C4-2B (cell line): ENCODE data around the gene TSPAN9.

Experiments
- H3K27ac ChIP-seq: fragments of 450-650 bp; 2 replicates; pipeline ENCODE4 v1.5.1; 2017
- ZFX ChIP-seq: fragments of 450-650 bp; IDR thresholded peaks from 2 replicates; pipeline ENCODE4 v1.6.1; 2017
- TF ChIP-seq, protein P1 (sequence below): fragments of 450-650 bp; conservative IDR thresholded peaks from 2 replicates; pipeline ENCODE4 v1.5.1; 2017; ENCODE audit warnings: mild to moderate bottlenecking

TSPAN9 gene

DNA sequence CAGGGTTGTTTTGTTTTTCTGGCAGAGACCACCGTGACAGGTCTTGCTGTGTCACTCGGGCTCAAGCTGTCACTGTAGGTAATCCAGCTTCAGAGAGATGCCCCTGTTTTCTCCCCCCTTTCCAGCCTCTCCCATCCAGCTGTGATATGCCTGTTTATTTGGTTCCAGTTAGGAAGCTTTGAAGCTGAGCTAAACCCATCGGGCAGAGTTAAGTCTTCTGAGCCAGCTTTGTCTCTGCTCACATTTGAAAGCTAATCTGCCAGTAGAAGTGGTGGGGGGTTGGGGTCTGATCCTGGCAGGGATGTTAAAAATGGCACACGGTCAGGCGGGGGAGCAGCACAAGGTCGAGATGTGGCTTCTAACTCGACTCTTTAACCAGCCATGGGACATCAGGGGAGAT is 130.0 kb downstream of the TSPAN9 start:
- TF ChIP-seq, protein P1, sequence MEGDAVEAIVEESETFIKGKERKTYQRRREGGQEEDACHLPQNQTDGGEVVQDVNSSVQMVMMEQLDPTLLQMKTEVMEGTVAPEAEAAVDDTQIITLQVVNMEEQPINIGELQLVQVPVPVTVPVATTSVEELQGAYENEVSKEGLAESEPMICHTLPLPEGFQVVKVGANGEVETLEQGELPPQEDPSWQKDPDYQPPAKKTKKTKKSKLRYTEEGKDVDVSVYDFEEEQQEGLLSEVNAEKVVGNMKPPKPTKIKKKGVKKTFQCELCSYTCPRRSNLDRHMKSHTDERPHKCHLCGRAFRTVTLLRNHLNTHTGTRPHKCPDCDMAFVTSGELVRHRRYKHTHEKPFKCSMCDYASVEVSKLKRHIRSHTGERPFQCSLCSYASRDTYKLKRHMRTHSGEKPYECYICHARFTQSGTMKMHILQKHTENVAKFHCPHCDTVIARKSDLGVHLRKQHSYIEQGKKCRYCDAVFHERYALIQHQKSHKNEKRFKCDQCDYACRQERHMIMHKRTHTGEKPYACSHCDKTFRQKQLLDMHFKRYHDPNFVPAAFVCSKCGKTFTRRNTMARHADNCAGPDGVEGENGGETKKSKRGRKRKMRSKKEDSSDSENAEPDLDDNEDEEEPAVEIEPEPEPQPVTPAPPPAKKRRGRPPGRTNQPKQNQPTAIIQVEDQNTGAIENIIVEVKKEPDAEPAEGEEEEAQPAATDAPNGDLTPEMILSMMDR: no peak
- no peak for TF ChIP-seq ZFX
- peak overlapping the region; percentile 94 for H3K27ac ChIP-seq

DNA sequence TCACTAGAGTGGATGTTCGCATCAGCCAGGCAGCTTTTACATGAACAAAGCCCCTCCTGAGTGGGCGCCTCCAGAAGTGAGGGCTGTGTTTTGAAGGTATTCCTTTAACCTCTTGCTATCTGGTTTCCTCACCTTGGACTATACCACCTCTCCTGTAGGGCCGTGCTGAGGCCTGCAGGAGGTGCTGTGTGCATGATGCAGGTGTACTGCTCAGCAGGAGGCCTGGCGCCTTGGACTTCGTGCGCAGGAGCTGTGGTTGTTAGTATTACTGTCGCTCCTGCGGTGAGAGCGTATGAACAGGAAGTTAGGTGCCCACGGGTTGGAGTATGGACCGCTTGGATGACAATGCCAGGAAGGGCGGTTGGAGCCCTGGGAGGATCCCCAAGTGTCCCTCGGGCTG is 130.7 kb downstream of the TSPAN9 start:
- TF ChIP-seq, protein P1: no peak
- TF ChIP-seq ZFX: no peak
- peak overlapping the region; percentile 94; the same call in 1 of the 2 replicates for H3K27ac ChIP-seq

DNA sequence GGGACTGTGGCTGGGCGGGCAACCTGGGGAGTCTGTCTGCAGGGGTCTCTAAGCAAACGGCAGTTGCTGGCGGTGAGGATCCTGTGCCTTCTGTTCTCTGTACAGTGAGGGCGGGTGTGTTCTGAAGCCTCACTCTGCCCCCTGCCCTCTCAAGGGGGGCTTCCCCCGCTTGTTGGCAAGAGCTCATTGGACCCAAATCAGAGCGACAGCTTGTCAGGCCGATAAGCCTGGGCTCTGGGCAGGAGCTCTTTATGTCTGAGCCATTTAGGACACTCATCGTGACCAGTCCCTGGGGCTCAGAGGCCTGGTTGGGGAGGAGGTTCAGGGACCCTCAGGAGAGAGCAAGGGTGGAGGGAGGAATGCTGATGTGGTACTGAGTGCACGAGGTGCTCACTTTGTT is 136.0 kb downstream of the TSPAN9 start:
- TF ChIP-seq ZFX: no peak
- TF ChIP-seq, protein P1: no peak
- no peak overlapping the region for H3K27ac ChIP-seq

DNA sequence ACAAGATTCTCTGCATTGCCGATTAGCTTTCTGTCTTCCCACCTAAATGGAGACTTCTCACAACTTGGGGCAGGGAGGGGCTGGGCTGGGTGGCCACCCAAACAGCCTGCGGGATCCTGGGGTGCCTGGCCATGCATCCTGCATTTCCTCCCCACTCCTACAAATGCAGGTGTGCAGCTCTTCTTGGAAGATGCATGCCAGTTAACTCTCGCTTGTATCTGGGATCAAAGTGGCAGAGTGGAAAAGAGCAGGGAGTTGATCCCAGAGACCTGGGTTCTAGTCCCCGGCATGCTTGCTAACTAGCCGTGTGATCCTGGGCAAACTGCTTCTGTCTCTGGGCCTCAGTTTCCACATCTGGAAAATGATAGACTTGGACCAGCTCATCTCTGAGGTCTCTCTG is 136.6 kb downstream of the TSPAN9 start:
- no peak overlapping the region; the same call in 1 of the 2 replicates for H3K27ac ChIP-seq
- TF ChIP-seq ZFX: no peak
- TF ChIP-seq, protein P1: no peak

DNA sequence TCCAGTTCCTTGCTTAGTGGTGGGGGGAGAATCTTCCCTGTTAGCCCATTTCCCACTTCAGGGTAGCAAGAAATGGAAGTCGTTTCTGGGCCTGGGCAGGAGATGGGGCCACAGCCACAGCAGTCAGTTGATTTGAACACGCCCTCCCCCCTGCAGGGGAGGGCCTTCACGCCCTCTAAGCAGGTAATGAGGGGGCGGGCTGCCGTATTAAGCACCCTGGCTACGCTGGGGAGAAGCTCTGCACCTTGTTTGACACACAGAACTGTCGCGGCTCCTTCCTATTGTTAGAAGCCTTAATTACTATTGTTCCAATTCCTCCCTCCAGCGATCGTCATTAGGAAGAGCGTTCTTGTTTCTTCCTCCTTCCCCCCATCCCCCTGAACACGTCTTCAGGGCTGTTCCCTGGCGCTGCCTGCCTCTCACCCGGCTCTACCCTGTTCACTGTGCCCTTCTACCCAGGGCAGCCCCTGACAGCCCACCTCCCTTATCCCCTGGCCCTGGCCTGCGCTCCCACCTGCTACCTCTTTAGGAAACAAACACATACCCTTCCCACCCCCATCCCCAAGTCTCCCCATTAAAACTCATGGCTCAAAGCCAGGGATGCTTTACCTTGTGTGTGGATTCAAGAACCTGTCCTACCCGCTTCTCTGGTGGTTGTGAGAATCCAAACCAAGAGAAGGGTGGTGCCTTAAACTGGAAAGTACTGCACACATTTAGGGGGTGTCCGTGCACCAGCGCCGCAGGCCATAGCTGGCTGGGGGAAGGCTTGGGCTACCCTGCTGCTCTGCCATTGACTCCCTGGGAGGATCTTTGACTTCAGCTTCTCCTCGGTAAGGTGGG is 137.6 kb downstream of the TSPAN9 start:
- TF ChIP-seq, protein P1: no peak
- TF ChIP-seq ZFX: no peak
- peak overlapping the region; percentile 52 for H3K27ac ChIP-seq

DNA sequence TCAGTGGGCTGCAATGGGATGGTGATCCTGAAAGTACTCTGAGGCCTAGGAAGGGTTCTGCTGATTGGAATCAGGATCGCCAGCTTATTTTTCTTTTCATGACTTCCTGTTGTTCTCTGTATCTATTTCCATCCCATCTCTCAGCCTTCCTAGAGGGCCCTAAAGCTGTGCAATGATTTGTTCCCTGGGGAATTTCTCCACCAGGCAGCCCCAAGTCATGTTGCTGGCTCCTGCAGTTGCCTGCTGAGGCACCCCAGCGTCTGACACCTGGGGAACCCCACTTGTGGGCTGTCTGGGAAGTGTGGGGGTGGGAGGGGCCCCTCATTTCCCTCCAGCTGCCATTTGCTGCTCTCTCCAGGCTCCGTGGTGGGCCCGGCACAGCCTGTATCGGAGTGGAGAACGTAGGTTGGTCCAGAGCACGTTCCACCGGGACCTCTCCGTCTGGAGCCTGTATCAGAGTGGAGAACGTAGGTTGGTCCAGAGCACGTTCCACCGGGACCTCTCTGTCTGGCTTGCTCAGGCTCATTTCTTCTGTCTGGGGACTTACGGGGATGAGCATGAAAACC is 138.3 kb downstream of the TSPAN9 start:
- no peak for TF ChIP-seq ZFX
- TF ChIP-seq, protein P1: no peak
- peak overlapping the region; percentile 52 for H3K27ac ChIP-seq

DNA sequence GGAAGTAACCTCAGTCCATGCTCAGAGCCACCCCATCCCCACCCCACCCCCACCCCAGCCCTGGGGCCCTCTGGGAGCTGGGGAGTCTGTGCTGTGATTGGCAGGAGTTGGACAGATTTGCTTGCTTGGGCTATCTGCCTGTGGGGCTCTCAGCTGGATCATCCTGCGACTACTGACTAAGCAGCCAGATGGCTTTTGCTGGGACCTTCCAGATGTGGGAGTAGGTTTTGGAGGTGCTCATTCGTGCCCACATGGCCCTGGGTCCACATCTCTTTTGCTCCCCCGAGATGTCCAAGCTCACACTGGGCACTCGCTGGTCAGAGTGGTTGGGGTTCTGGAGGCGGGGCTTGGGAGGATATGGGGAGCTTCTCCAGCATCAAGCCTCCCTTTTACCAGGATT is 138.9 kb downstream of the TSPAN9 start:
- no peak overlapping the region for H3K27ac ChIP-seq
- TF ChIP-seq ZFX: no peak
- TF ChIP-seq, protein P1: no peak
